HEK293 (cell line): ENCODE results near the gene WDR76.

Experiments
- CTCF ChIA-PET: fragments of 350-600 bp; formaldehyde crosslinking; extraction: SDS; loops from one replicate; lab custom pipeline; 2021; ENCODE audit warnings: antibody characterized with exemption; lab: Yijun Ruan, JAX
- POLR2A ChIA-PET: fragments of 300-600 bp; formaldehyde crosslinking; extraction: SDS; loops from one replicate; lab custom pipeline; 2020; ENCODE audit warnings: antibody characterized with exemption, inconsistent platforms; lab: Yijun Ruan, JAX
- H3K27ac ChIP-seq: fragments of 200-500 bp; sonication (Bioruptor generic); 2 replicates; pipeline ENCODE4 v1.5.1; 2014; ENCODE audit warnings: low read depth, low read length, control low read depth, inconsistent platforms; ENCODE audit errors: extremely low read depth
- H3K36me3 ChIP-seq, 2 experiments: fragments of 200-500 bp in 1 of 2; sonication (Bioruptor generic) in 1 of 2; 1 replicate in 1 of 2; 2 replicates in 1 of 2; pipeline ENCODE4 v1.5.1; 2014 to 2017; ENCODE audit warnings: inconsistent platforms in 2 of 2, low read length in 2 of 2; ENCODE audit not compliant: control insufficient read depth in 2 of 2, insufficient read depth in 1 of 2
- H3K4me1 ChIP-seq: fragments of 200-500 bp; sonication (Bioruptor generic); 2 replicates; pipeline ENCODE4 v1.5.1; 2014; ENCODE audit warnings: mild to moderate bottlenecking, low read length, inconsistent platforms; ENCODE audit not compliant: control insufficient read depth, insufficient read depth
- H3K4me3 ChIP-seq: 2 replicates; pipeline ENCODE4 v1.5.1; 2011; ENCODE audit warnings: low read depth, mild to moderate bottlenecking, control low read depth, low read length, moderate library complexity
- H3K9me3 ChIP-seq: fragments of 200-500 bp; sonication (Bioruptor generic); 2 replicates; pipeline ENCODE4 v1.5.1; 2014; ENCODE audit warnings: low read depth, low read length, inconsistent platforms; ENCODE audit not compliant: control insufficient read depth, insufficient read depth
- SCRT1 ChIP-seq: fragments of 450-650 bp; formaldehyde crosslinking; IDR thresholded peaks from 2 replicates; pipeline ENCODE4 v1.5.1; 2016; ENCODE audit warnings: missing biosample characterization, missing genetic modification characterization, borderline replicate concordance
- ZNF140 ChIP-seq: fragments of 450-650 bp; formaldehyde crosslinking; IDR thresholded peaks from 2 replicates; pipeline ENCODE4 v1.5.1; 2016; ENCODE audit warnings: missing biosample characterization, missing genetic modification characterization
- ZNF157 ChIP-seq: fragments of 450-650 bp; formaldehyde crosslinking; IDR thresholded peaks from 2 replicates; pipeline ENCODE4 v1.5.1; 2016; ENCODE audit warnings: missing biosample characterization, missing genetic modification characterization
- ZNF169 ChIP-seq: fragments of 450-650 bp; formaldehyde crosslinking; IDR thresholded peaks from 2 replicates; pipeline ENCODE4 v1.5.1; 2016; ENCODE audit warnings: missing biosample characterization, missing genetic modification characterization
- ZNF449 ChIP-seq: fragments of 450-650 bp; formaldehyde crosslinking; IDR thresholded peaks from 2 replicates; pipeline ENCODE4 v1.5.1; 2017; ENCODE audit warnings: missing biosample characterization, mild to moderate bottlenecking, missing genetic modification characterization, moderate library complexity
- ZNF473 ChIP-seq: fragments of 450-650 bp; formaldehyde crosslinking; IDR thresholded peaks from 2 replicates; pipeline ENCODE4 v1.5.1; 2017; ENCODE audit warnings: missing biosample characterization, missing genetic modification characterization
- ZNF513 ChIP-seq: fragments of 450-650 bp; IDR thresholded peaks from 2 replicates; pipeline ENCODE4 v1.5.1; 2018; ENCODE audit warnings: missing biosample characterization, missing genetic modification characterization
- ZNF621 ChIP-seq: fragments of 450-650 bp; formaldehyde crosslinking; IDR thresholded peaks from 2 replicates; pipeline ENCODE4 v1.5.1; 2017; ENCODE audit warnings: missing biosample characterization, missing genetic modification characterization
- ZNF670 ChIP-seq: fragments of 450-650 bp; formaldehyde crosslinking; IDR thresholded peaks from 2 replicates; pipeline ENCODE4 v1.5.1; 2016; ENCODE audit warnings: missing biosample characterization, missing genetic modification characterization, low read depth
- ZNF76 ChIP-seq: fragments of 450-650 bp; formaldehyde crosslinking; IDR thresholded peaks from 2 replicates; pipeline ENCODE4; 2016; ENCODE audit warnings: low read depth, missing biosample characterization, missing genetic modification characterization, borderline replicate concordance
- ZSCAN18 ChIP-seq: fragments of 450-650 bp; formaldehyde crosslinking; IDR thresholded peaks from 2 replicates; pipeline ENCODE4 v1.5.1; 2016; ENCODE audit warnings: missing biosample characterization, missing genetic modification characterization
- TF ChIP-seq, protein P1 (sequence below): fragments of 450-650 bp; formaldehyde crosslinking; IDR thresholded peaks from 2 replicates; pipeline ENCODE4 v1.5.1; 2016; ENCODE audit warnings: missing biosample characterization, missing genetic modification characterization
- TF ChIP-seq, protein P2 (sequence below): fragments of 450-650 bp; formaldehyde crosslinking; IDR thresholded peaks from 2 replicates; pipeline ENCODE4 v1.5.1; 2016; ENCODE audit warnings: missing biosample characterization, missing genetic modification characterization, low read depth
- TF ChIP-seq, protein P3 (sequence below): fragments of 450-650 bp; formaldehyde crosslinking; conservative IDR thresholded peaks from 2 replicates; pipeline ENCODE4 v1.5.1; 2016; ENCODE audit warnings: low read depth, missing biosample characterization, missing genetic modification characterization
- TF ChIP-seq, protein P4 (sequence below): fragments of 450-650 bp; formaldehyde crosslinking; conservative IDR thresholded peaks from 2 replicates; pipeline ENCODE4 v1.5.1; 2016; ENCODE audit warnings: low read depth, missing biosample characterization, missing genetic modification characterization
- TF ChIP-seq, protein P5 (sequence below): fragments of 450-650 bp; formaldehyde crosslinking; IDR thresholded peaks from 2 replicates; pipeline ENCODE4 v1.5.1; 2017; ENCODE audit warnings: missing biosample characterization, missing genetic modification characterization

The WDR76 gene

GRCh38 chr15:43871835-43872234 lies 45.0 kb downstream of the WDR76 start:
- H3K4me1 ChIP-seq, result no peaks in the 10 kb centered on the region; the same call in 1 of the 2 replicates
- no peak overlapping the region for H3K4me3 ChIP-seq
- POLR2A ChIA-PET, result no interaction called here
- peaks cover 0 to 54% of the 10 kb centered on the region in 2 experiments for H3K36me3 ChIP-seq
- CTCF ChIA-PET, result interaction anchor here (0.6 to 1.3 kb wide), 7 partner anchors 11 to 1365 kb away, joined by 3 to 7 read pairs (median 3); no protein-coding TSS in a partner anchor
- no peak overlapping the region for H3K27ac ChIP-seq
- H3K9me3 ChIP-seq, result no peaks in the 10 kb centered on the region
- TF ChIP-seq ZNF140 (no peak), SCRT1 (tag by site-specific recombination) (no peak), ZNF621 (tag by site-specific recombination) (no peak), ZNF169 (tag by site-specific recombination) (no peak), ZNF513 (tag by site-specific recombination) (no peak), ZNF157 (tag by site-specific recombination) (no peak), ZNF449 (tag by site-specific recombination) (no peak), ZNF76 (no peak), ZNF473 (tag by site-specific recombination) (no peak), ZNF670 (no peak), ZSCAN18 (tag by site-specific recombination) (no peak)
- TF ChIP-seq, protein P1, sequence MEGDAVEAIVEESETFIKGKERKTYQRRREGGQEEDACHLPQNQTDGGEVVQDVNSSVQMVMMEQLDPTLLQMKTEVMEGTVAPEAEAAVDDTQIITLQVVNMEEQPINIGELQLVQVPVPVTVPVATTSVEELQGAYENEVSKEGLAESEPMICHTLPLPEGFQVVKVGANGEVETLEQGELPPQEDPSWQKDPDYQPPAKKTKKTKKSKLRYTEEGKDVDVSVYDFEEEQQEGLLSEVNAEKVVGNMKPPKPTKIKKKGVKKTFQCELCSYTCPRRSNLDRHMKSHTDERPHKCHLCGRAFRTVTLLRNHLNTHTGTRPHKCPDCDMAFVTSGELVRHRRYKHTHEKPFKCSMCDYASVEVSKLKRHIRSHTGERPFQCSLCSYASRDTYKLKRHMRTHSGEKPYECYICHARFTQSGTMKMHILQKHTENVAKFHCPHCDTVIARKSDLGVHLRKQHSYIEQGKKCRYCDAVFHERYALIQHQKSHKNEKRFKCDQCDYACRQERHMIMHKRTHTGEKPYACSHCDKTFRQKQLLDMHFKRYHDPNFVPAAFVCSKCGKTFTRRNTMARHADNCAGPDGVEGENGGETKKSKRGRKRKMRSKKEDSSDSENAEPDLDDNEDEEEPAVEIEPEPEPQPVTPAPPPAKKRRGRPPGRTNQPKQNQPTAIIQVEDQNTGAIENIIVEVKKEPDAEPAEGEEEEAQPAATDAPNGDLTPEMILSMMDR (tag by site-specific recombination), result no peak
- TF ChIP-seq, protein P2, sequence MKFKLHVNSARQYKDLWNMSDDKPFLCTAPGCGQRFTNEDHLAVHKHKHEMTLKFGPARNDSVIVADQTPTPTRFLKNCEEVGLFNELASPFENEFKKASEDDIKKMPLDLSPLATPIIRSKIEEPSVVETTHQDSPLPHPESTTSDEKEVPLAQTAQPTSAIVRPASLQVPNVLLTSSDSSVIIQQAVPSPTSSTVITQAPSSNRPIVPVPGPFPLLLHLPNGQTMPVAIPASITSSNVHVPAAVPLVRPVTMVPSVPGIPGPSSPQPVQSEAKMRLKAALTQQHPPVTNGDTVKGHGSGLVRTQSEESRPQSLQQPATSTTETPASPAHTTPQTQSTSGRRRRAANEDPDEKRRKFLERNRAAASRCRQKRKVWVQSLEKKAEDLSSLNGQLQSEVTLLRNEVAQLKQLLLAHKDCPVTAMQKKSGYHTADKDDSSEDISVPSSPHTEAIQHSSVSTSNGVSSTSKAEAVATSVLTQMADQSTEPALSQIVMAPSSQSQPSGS (tag by site-specific recombination), result no peak
- TF ChIP-seq, protein P3, sequence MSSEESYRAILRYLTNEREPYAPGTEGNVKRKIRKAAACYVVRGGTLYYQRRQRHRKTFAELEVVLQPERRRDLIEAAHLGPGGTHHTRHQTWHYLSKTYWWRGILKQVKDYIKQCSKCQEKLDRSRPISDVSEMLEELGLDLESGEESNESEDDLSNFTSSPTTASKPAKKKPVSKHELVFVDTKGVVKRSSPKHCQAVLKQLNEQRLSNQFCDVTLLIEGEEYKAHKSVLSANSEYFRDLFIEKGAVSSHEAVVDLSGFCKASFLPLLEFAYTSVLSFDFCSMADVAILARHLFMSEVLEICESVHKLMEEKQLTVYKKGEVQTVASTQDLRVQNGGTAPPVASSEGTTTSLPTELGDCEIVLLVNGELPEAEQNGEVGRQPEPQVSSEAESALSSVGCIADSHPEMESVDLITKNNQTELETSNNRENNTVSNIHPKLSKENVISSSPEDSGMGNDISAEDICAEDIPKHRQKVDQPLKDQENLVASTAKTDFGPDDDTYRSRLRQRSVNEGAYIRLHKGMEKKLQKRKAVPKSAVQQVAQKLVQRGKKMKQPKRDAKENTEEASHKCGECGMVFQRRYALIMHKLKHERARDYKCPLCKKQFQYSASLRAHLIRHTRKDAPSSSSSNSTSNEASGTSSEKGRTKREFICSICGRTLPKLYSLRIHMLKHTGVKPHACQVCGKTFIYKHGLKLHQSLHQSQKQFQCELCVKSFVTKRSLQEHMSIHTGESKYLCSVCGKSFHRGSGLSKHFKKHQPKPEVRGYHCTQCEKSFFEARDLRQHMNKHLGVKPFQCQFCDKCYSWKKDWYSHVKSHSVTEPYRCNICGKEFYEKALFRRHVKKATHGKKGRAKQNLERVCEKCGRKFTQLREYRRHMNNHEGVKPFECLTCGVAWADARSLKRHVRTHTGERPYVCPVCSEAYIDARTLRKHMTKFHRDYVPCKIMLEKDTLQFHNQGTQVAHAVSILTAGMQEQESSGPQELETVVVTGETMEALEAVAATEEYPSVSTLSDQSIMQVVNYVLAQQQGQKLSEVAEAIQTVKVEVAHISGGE, result no peak
- TF ChIP-seq, protein P4, sequence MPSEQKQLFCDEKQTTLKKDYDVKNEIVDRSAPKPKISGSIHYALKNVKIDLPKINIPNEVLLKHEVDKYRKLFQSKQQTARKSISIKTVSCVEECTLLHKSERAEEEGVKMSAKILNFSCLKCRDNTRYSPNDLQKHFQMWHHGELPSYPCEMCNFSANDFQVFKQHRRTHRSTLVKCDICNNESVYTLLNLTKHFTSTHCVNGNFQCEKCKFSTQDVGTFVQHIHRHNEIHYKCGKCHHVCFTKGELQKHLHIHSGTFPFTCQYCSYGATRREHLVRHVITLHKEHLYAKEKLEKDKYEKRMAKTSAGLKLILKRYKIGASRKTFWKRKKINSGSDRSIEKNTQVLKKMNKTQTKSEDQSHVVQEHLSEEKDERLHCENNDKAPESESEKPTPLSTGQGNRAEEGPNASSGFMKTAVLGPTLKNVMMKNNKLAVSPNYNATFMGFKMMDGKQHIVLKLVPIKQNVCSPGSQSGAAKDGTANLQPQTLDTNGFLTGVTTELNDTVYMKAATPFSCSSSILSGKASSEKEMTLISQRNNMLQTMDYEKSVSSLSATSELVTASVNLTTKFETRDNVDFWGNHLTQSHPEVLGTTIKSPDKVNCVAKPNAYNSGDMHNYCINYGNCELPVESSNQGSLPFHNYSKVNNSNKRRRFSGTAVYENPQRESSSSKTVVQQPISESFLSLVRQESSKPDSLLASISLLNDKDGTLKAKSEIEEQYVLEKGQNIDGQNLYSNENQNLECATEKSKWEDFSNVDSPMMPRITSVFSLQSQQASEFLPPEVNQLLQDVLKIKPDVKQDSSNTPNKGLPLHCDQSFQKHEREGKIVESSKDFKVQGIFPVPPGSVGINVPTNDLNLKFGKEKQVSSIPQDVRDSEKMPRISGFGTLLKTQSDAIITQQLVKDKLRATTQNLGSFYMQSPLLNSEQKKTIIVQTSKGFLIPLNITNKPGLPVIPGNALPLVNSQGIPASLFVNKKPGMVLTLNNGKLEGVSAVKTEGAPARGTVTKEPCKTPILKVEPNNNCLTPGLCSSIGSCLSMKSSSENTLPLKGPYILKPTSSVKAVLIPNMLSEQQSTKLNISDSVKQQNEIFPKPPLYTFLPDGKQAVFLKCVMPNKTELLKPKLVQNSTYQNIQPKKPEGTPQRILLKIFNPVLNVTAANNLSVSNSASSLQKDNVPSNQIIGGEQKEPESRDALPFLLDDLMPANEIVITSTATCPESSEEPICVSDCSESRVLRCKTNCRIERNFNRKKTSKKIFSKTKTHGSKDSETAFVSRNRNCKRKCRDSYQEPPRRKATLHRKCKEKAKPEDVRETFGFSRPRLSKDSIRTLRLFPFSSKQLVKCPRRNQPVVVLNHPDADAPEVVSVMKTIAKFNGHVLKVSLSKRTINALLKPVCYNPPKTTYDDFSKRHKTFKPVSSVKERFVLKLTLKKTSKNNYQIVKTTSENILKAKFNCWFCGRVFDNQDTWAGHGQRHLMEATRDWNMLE, result no peak
- TF ChIP-seq, protein P5, sequence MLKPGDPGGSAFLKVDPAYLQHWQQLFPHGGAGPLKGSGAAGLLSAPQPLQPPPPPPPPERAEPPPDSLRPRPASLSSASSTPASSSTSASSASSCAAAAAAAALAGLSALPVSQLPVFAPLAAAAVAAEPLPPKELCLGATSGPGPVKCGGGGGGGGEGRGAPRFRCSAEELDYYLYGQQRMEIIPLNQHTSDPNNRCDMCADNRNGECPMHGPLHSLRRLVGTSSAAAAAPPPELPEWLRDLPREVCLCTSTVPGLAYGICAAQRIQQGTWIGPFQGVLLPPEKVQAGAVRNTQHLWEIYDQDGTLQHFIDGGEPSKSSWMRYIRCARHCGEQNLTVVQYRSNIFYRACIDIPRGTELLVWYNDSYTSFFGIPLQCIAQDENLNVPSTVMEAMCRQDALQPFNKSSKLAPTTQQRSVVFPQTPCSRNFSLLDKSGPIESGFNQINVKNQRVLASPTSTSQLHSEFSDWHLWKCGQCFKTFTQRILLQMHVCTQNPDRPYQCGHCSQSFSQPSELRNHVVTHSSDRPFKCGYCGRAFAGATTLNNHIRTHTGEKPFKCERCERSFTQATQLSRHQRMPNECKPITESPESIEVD (tag by site-specific recombination), result no peak
